ENCODE results near the gene GTF2IRD1.
"Not testable (repeated sequence)": the region's sequence is repeated elsewhere in the genome, so short reads cannot be mapped to it uniquely, and the experiment has no call there.

GTF2IRD1 gene

GRCh38 chr7:74482197-74482467 lies 28.4 kb downstream of the GTF2IRD1 start:
- peaks cover 0 to 2% of the 10 kb centered on the region in 2 donors for H3K36me3 Mint-ChIP-seq
- DNase-seq, result no peak
- H3K4me3 Mint-ChIP-seq, result no peak overlapping the region
- peaks cover 15 to 38% of the 10 kb centered on the region in 2 donors for H3K4me1 Mint-ChIP-seq
- ATAC-seq (replicated peaks), result no peak
- no peak overlapping the region for H3K27ac Mint-ChIP-seq
- H3K9me3 Mint-ChIP-seq, result no peaks in the 10 kb centered on the region
- H3K27me3 Mint-ChIP-seq, result peaks cover 12 to 29% of the 10 kb centered on the region in 2 donors

GRCh38 chr7:74482629-74483401 lies 29.1 kb downstream of the GTF2IRD1 start:
- no peak for DNase-seq

GRCh38 chr7:74483402-74484336 lies 30.0 kb downstream of the GTF2IRD1 start:
- ATAC-seq (replicated peaks), result no peak
- peaks cover 12 to 23% of the 10 kb centered on the region in 2 donors for H3K27me3 Mint-ChIP-seq
- H3K4me3 Mint-ChIP-seq, result no peak overlapping the region
- no peak for DNase-seq
- H3K9me3 Mint-ChIP-seq, result no peaks in the 10 kb centered on the region
- H3K36me3 Mint-ChIP-seq, result peaks cover 0 to 2% of the 10 kb centered on the region in 2 donors
- H3K4me1 Mint-ChIP-seq, result peaks cover 10 to 27% of the 10 kb centered on the region in 2 donors
- H3K27ac Mint-ChIP-seq, result no peak overlapping the region

More at GRCh38 chr7:74482629-74483401, 29.1 kb downstream of the GTF2IRD1 start:
- Mint-ChIP-seq H3K4me1 (peaks cover 14 to 35% of the 10 kb centered on the region in 2 donors), H3K27ac (no peak overlapping the region), H3K9me3 (no peaks in the 10 kb centered on the region), H3K36me3 (peaks cover 0 to 2% of the 10 kb centered on the region in 2 donors), H3K27me3 (peaks cover 12 to 28% of the 10 kb centered on the region in 2 donors), H3K4me3 (no peak overlapping the region)
- no peak for ATAC-seq (replicated peaks)

- Mint-ChIP-seq H3K9me3 (no peaks in the 10 kb centered on the region), H3K4me1 (peaks cover 0 to 7% of the 10 kb centered on the region in 2 donors), H3K27me3 (peaks cover 7 to 20% of the 10 kb centered on the region in 2 donors), H3K4me3 (no peak overlapping the region), H3K36me3 (peaks cover 0 to 2% of the 10 kb centered on the region in 2 donors), H3K27ac (no peak overlapping the region)
- DNase-seq, result no peak
- ATAC-seq (replicated peaks), result no peak
Observed at GRCh38 chr7:74485611-74486010, 31.9 kb downstream of the GTF2IRD1 start.

GRCh38 chr7:74488518-74489030 lies 34.9 kb downstream of the GTF2IRD1 start:
- not testable (repeated sequence) for H3K4me3 Mint-ChIP-seq; H3K27me3 Mint-ChIP-seq; H3K4me1 Mint-ChIP-seq; ATAC-seq (replicated peaks); H3K9me3 Mint-ChIP-seq; H3K27ac Mint-ChIP-seq; DNase-seq
- H3K36me3 Mint-ChIP-seq, result peaks cover 4 to 12% of the 10 kb centered on the region in 2 donors

GRCh38 chr7:74489997-74490945 lies 36.6 kb downstream of the GTF2IRD1 start:
- Mint-ChIP-seq H3K9me3 (peaks cover 3 to 4% of the 10 kb centered on the region in 2 donors), H3K36me3 (peaks cover 4 to 15% of the 10 kb centered on the region in 2 donors), H3K4me1 (no peaks in the 10 kb centered on the region), H3K27ac (no peak overlapping the region), H3K27me3 (peaks cover 0 to 6% of the 10 kb centered on the region in 2 donors), H3K4me3 (no peak overlapping the region)
- no peak for DNase-seq
- ATAC-seq (replicated peaks), result no peak

GRCh38 chr7:74491490-74491889 lies 37.8 kb downstream of the GTF2IRD1 start:
- H3K36me3 Mint-ChIP-seq, result peaks cover 4 to 15% of the 10 kb centered on the region in 2 donors
- H3K4me1 Mint-ChIP-seq; H3K27ac Mint-ChIP-seq; ATAC-seq (replicated peaks); H3K9me3 Mint-ChIP-seq; H3K27me3 Mint-ChIP-seq; DNase-seq; H3K4me3 Mint-ChIP-seq: not testable (repeated sequence)

GRCh38 chr7:74493295-74493694 lies 39.6 kb downstream of the GTF2IRD1 start:
- Mint-ChIP-seq H3K36me3 (peaks cover 4 to 15% of the 10 kb centered on the region in 2 donors), H3K4me1 (peaks cover 0 to 8% of the 10 kb centered on the region in 2 donors), H3K4me3 (no peak overlapping the region), H3K27ac (no peak overlapping the region), H3K27me3 (peaks cover 0 to 6% of the 10 kb centered on the region in 2 donors), H3K9me3 (peaks cover 3 to 4% of the 10 kb centered on the region in 2 donors)
- DNase-seq (no peak), ATAC-seq (replicated peaks) (no peak)

- no peak overlapping the region for H3K4me3 Mint-ChIP-seq
- H3K4me1 Mint-ChIP-seq, result peaks cover 0 to 8% of the 10 kb centered on the region in 2 donors
- peaks cover 0 to 5% of the 10 kb centered on the region in 2 donors for H3K27me3 Mint-ChIP-seq
- peaks cover 3 to 4% of the 10 kb centered on the region in 2 donors for H3K9me3 Mint-ChIP-seq
- no peak for ATAC-seq (replicated peaks)
- DNase-seq, result no peak
- H3K36me3 Mint-ChIP-seq, result peaks cover 4 to 15% of the 10 kb centered on the region in 2 donors
- H3K27ac Mint-ChIP-seq, result peak overlapping the region; percentile 85
Observed at GRCh38 chr7:74494076-74494548, 40.4 kb downstream of the GTF2IRD1 start.

- ATAC-seq (replicated peaks) (no peak), DNase-seq (no peak)
- peaks cover 0 to 8% of the 10 kb centered on the region in 2 donors for H3K4me1 Mint-ChIP-seq
- H3K27me3 Mint-ChIP-seq, result no peaks in the 10 kb centered on the region
- no peak overlapping the region for H3K27ac Mint-ChIP-seq
- peaks cover 4 to 15% of the 10 kb centered on the region in 2 donors for H3K36me3 Mint-ChIP-seq
- peaks cover 3 to 4% of the 10 kb centered on the region in 2 donors for H3K9me3 Mint-ChIP-seq
- no peak overlapping the region for H3K4me3 Mint-ChIP-seq
Observed at GRCh38 chr7:74495112-74496086, 41.7 kb downstream of the GTF2IRD1 start.

GRCh38 chr7:74496272-74496671 lies 42.6 kb downstream of the GTF2IRD1 start:
- peaks cover 4 to 15% of the 10 kb centered on the region in 2 donors for H3K36me3 Mint-ChIP-seq
- peaks cover 3 to 4% of the 10 kb centered on the region in 2 donors for H3K9me3 Mint-ChIP-seq
- H3K4me1 Mint-ChIP-seq, result peaks cover 0 to 8% of the 10 kb centered on the region in 2 donors
- no peak for DNase-seq
- H3K4me3 Mint-ChIP-seq, result no peak overlapping the region
- H3K27ac Mint-ChIP-seq, result no peak overlapping the region
- H3K27me3 Mint-ChIP-seq, result no peaks in the 10 kb centered on the region
- ATAC-seq (replicated peaks), result no peak

GRCh38 chr7:74496773-74497172 lies 43.1 kb downstream of the GTF2IRD1 start:
- not testable (repeated sequence) for H3K9me3 Mint-ChIP-seq; H3K27me3 Mint-ChIP-seq; H3K4me3 Mint-ChIP-seq; DNase-seq; H3K27ac Mint-ChIP-seq; H3K4me1 Mint-ChIP-seq; ATAC-seq (replicated peaks)
- H3K36me3 Mint-ChIP-seq, result peaks cover 4 to 15% of the 10 kb centered on the region in 2 donors
